Measurements from ENCODE around the gene COIL.

Gene COIL

DNA sequence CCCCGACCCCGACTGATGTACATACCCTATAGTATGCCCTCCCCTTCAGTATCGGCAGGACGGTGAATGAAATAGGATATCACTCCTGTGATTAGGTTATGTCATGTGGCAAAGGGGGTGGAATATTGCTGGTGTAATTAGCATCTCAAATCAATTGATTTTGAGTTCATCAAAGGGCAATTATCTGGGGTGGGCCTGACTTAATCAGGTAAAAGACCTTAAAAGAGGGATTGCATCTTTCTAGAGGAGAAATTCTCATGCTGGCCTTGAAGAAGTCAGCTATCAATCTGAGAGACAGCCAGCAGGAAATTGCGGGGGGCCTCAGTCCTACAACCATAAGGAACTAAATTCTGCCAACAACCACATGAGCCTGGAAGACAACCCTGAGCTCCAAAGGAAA, 57.3 kb downstream of the COIL start:
- ChIA-PET CTCF (interaction anchor here (1.0 to 1.1 kb wide), 2 partner anchors 84 to 85 kb away, joined by 3 read pairs; no protein-coding TSS in a partner anchor), POLR2A (no interaction called here)
- TF ChIP-seq, protein P1, sequence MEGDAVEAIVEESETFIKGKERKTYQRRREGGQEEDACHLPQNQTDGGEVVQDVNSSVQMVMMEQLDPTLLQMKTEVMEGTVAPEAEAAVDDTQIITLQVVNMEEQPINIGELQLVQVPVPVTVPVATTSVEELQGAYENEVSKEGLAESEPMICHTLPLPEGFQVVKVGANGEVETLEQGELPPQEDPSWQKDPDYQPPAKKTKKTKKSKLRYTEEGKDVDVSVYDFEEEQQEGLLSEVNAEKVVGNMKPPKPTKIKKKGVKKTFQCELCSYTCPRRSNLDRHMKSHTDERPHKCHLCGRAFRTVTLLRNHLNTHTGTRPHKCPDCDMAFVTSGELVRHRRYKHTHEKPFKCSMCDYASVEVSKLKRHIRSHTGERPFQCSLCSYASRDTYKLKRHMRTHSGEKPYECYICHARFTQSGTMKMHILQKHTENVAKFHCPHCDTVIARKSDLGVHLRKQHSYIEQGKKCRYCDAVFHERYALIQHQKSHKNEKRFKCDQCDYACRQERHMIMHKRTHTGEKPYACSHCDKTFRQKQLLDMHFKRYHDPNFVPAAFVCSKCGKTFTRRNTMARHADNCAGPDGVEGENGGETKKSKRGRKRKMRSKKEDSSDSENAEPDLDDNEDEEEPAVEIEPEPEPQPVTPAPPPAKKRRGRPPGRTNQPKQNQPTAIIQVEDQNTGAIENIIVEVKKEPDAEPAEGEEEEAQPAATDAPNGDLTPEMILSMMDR (IDR thresholded peaks at IDR 0.05; ENCODE audit: control extremely low read depth, extremely low read depth, low read depth, missing control alignments) = no peak
- no peak for DNase-seq (ENCODE audit: extremely low spot score)

DNA sequence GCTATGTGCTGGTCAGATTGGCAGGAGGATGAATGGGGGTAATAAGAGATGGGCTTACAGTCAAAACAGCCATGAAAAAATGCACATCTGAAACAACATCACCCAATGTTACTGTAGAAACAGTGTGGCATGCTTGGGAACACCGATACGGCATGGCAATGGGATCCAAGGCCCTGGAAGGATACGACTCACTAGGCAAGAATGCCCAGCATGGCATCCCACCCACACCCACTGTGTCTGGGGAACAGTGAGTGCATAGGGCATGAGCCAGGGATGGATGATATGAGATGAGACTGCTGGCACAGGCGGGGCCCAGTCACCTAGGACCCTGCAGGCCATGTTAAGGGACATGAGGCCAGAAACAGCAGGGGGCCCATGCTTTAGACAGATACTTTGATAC, 58.5 kb downstream of the COIL start:
- TF ChIP-seq, protein P1 (IDR thresholded peaks at IDR 0.05; ENCODE audit: control extremely low read depth, extremely low read depth, low read depth, missing control alignments) = no peak
- DNase-seq (ENCODE audit: extremely low spot score) = no peak
- ChIA-PET CTCF (interaction anchor here (1.3 to 2.3 kb wide), 2 partner anchors 12 to 16 kb away, joined by 3 to 8 read pairs; no protein-coding TSS in a partner anchor), POLR2A (interaction anchor here (1.1 kb wide), 1 partner anchor 12 kb away, joined by 4 read pairs; the partner anchor contains the start of gene TRIM25)

DNA sequence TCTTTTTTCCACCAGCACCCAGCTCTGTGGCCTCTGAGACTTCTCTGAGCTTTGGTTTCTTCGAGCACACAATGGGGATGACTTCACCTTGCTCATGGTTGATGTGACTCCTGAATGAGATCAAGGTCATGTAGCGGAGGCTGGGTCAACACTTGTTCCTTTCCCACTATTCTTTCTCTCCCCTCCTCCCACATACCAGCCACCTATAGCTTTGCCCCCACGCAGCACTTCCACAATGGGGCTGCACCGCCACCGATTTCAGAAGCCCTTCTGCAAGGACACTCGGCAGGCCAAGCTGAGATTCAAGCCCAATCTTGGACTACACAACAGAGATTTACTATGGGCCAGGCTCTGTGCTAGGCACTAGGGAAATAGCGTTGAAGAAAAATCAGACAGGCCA, 61.4 kb downstream of the COIL start:
- no peak for DNase-seq (ENCODE audit: extremely low spot score)
- ChIA-PET POLR2A (interaction anchor here (1.4 to 1.8 kb wide), 2 partner anchors 9 to 14 kb away, joined by 4 to 6 read pairs; partner anchors contain the start of gene TRIM25), CTCF (interaction anchor here (0.9 to 1.6 kb wide), 2 partner anchors 18 to 81 kb away, joined by 3 to 6 read pairs; no protein-coding TSS in a partner anchor)
- TF ChIP-seq, protein P1 (IDR thresholded peaks at IDR 0.05; ENCODE audit: control extremely low read depth, extremely low read depth, low read depth, missing control alignments) = no peak

- ChIA-PET POLR2A (interaction anchor here (1.4 to 1.8 kb wide), 2 partner anchors 10 to 15 kb away, joined by 4 to 6 read pairs; partner anchors contain the start of gene TRIM25), CTCF (interaction anchor here (0.9 to 1.6 kb wide), 3 partner anchors 10 to 81 kb away, joined by 3 to 6 read pairs (median 5); no protein-coding TSS in a partner anchor)
- TF ChIP-seq, protein P1 (IDR thresholded peaks at IDR 0.05; ENCODE audit: control extremely low read depth, extremely low read depth, low read depth, missing control alignments) = no peak
- DNase-seq (ENCODE audit: extremely low spot score) = no peak
Measured at GRCh38 chr17:56898874-56899273, 62.0 kb downstream of the COIL start.

GRCh38 chr17:56897646-56898424, 63.0 kb downstream of the COIL start:
- peak; percentile 56 for DNase-seq (ENCODE audit: extremely low spot score)
- TF ChIP-seq, protein P1 (IDR thresholded peaks at IDR 0.05; ENCODE audit: control extremely low read depth, extremely low read depth, low read depth, missing control alignments) = no peak
- ChIA-PET POLR2A (interaction anchor here (1.8 kb wide), 1 partner anchor 16 kb away, joined by 6 read pairs; the partner anchor contains the start of gene TRIM25), CTCF (interaction anchor here (1.2 to 1.6 kb wide), 4 partner anchors 9 to 80 kb away, joined by 3 to 6 read pairs (median 4); no protein-coding TSS in a partner anchor)

DNA sequence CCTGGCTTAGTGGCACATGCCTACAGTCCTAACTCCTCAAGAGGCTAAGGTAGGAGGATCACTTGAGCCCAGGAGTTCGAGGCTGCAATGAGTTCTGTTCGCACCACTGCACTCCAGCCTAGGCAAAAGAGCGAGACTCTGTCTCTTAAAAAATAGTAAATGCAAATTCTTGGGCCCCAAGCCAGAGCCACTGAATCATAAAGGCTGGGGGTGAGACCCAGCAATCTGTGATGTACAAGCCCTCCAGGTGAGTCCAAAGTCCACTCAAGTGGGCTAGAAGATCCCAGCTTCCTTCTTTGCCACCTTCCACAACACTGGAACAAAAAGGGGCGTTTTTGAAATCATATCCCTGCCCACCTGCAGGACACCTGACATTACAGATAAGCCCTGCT, 63.9 kb downstream of the COIL start:
- no peak for DNase-seq (ENCODE audit: extremely low spot score)
- TF ChIP-seq, protein P1 (IDR thresholded peaks at IDR 0.05; ENCODE audit: control extremely low read depth, extremely low read depth, low read depth, missing control alignments) = no peak
- POLR2A ChIA-PET = interaction anchor here (0.7 kb wide), 2 partner anchors 11 kb away, joined by 3 to 5 read pairs; no protein-coding TSS in a partner anchor
- CTCF ChIA-PET = interaction anchor here (1.2 to 1.4 kb wide), 2 partner anchors 11 to 13 kb away, joined by 3 to 4 read pairs; no protein-coding TSS in a partner anchor
